DND-41 (cell line): ENCODE results near the gene TRIM32.

Experiments used
- ATAC-seq: fragments of 200-7000 bp; cut with Tn5 transposase; 3 replicates; pipeline ENCODE4 v1.9.1; 2021; ENCODE audit warnings: low read depth; ENCODE audit not compliant: insufficient read depth
- DNase-seq: peaks from one replicate; pipeline ENCODE4 v3.0.0-alpha.2; 2020
- H2AFZ ChIP-seq: 2 replicates; pipeline ENCODE4 v1.6.0; 2012; ENCODE audit warnings: low read depth, low read length
- H3K27ac ChIP-seq: 2 replicates; pipeline ENCODE4 v1.5.1; 2012; ENCODE audit warnings: low read length, inconsistent platforms
- H3K27me3 ChIP-seq: fragments of 200-600 bp; sonication (generic); 2 replicates; pipeline ENCODE4 v1.6.0; 2012; ENCODE audit warnings: low read length, mild to moderate bottlenecking, inconsistent platforms; ENCODE audit not compliant: insufficient read depth, poor library complexity
- H3K36me3 ChIP-seq: 2 replicates; pipeline ENCODE4 v1.5.1; 2012; ENCODE audit warnings: low read length, inconsistent platforms; ENCODE audit not compliant: insufficient read depth
- H3K4me1 ChIP-seq: 2 replicates; pipeline ENCODE4 v1.5.1; 2012; ENCODE audit warnings: mild to moderate bottlenecking, low read length; ENCODE audit not compliant: insufficient read depth
- H3K4me2 ChIP-seq: 2 replicates; pipeline ENCODE4 v1.6.0; 2012; ENCODE audit warnings: mild to moderate bottlenecking, moderate library complexity, low read length, inconsistent platforms; ENCODE audit not compliant: insufficient read depth
- H3K4me3 ChIP-seq, 2 experiments: fragments of 200-600 bp in 1 of 2; shearing (Covaris generic) in 1 of 2; 2 replicates each; pipeline ENCODE4 v1.5.1; 2012 to 2016; ENCODE audit warnings: inconsistent platforms in 2 of 2, low read length in 2 of 2, mild to moderate bottlenecking in 2 of 2, low read depth in 1 of 2, moderate library complexity in 1 of 2
- H3K79me2 ChIP-seq: 2 replicates; pipeline ENCODE4 v1.6.0; 2012; ENCODE audit warnings: low read length, inconsistent platforms; ENCODE audit not compliant: insufficient read depth
- H3K9ac ChIP-seq: 2 replicates; pipeline ENCODE4 v1.6.0; 2012; ENCODE audit warnings: low read depth, mild to moderate bottlenecking, inconsistent platforms, low read length, moderate library complexity
- H3K9me3 ChIP-seq: 2 replicates; pipeline ENCODE4 v1.5.1; 2012; ENCODE audit warnings: low read length, moderate library complexity, mild to moderate bottlenecking, inconsistent platforms; ENCODE audit not compliant: insufficient read depth, severe bottlenecking
- H4K20me1 ChIP-seq: 2 replicates; pipeline ENCODE4 v1.6.0; 2012; ENCODE audit warnings: low read length; ENCODE audit not compliant: insufficient read depth
- CTCF ChIP-seq: IDR thresholded peaks from 2 replicates; pipeline ENCODE4 v1.5.1; 2012; ENCODE audit warnings: borderline replicate concordance, low read length, moderate library complexity, mild to moderate bottlenecking; ENCODE audit not compliant: poor library complexity, severe bottlenecking; ENCODE audit errors: extremely low read depth
- EZH2 ChIP-seq: IDR thresholded peaks from 3 replicates; pipeline ENCODE4 v1.6.1; 2012; ENCODE audit warnings: borderline replicate concordance, low read depth, mild to moderate bottlenecking, moderate library complexity, low read length, inconsistent platforms; ENCODE audit not compliant: severe bottlenecking

TRIM32 gene

GRCh38 chr9:116697887-116698286 is 10.8 kb downstream of the TRIM32 start:
- Histone ChIP-seq H3K4me1 (no peaks in the 10 kb centered on the region), H3K36me3 (peaks cover 29% of the 10 kb centered on the region), H3K27ac (no peak overlapping the region), H3K4me2 (no peak overlapping the region), H3K9ac (no peak overlapping the region), H3K4me3 (no peak overlapping the region), H3K79me2 (0 out of 2 replicates have a peak, but pooled peaks cover 4% of the 10 kb centered on the region), H3K27me3 (no peaks in the 10 kb centered on the region), H3K9me3 (no peaks in the 10 kb centered on the region), H4K20me1 (no peaks in the 10 kb centered on the region; the same call in 1 of the 2 replicates), H2AFZ (no peak overlapping the region)
- TF ChIP-seq EZH2 (no peak), CTCF (no peak)
- ATAC-seq (no peak), DNase-seq (no peak)

- Histone ChIP-seq H3K4me2 (no peak overlapping the region), H4K20me1 (no peaks in the 10 kb centered on the region; the same call in 1 of the 2 replicates), H3K9ac (no peak overlapping the region), H3K27me3 (no peaks in the 10 kb centered on the region), H3K36me3 (peaks cover 29% of the 10 kb centered on the region), H3K27ac (no peak overlapping the region), H3K9me3 (no peaks in the 10 kb centered on the region), H3K79me2 (no peaks in the 10 kb centered on the region), H2AFZ (no peak overlapping the region), H3K4me3 (no peak overlapping the region), H3K4me1 (no peaks in the 10 kb centered on the region)
- DNase-seq = no peak
- no peak for ATAC-seq
- TF ChIP-seq CTCF (no peak), EZH2 (no peak)
These were observed 13.2 kb downstream of the TRIM32 start for GRCh38 chr9:116700279-116700678.

- Histone ChIP-seq H3K36me3 (peaks cover 29% of the 10 kb centered on the region), H3K4me2 (no peak overlapping the region)
- DNase-seq = no peak
These were observed 14.1 kb downstream of the TRIM32 start for GRCh38 chr9:116700882-116701865.

More at GRCh38 chr9:116700882-116701865, 14.1 kb downstream of the TRIM32 start:
- Histone ChIP-seq H3K27me3 (no peaks in the 10 kb centered on the region), H3K4me1 (no peaks in the 10 kb centered on the region), H3K79me2 (no peaks in the 10 kb centered on the region), H2AFZ (no peak overlapping the region), H3K27ac (no peak overlapping the region), H4K20me1 (no peaks in the 10 kb centered on the region; the same call in 1 of the 2 replicates), H3K4me3 (no peak overlapping the region), H3K9ac (no peak overlapping the region), H3K9me3 (no peaks in the 10 kb centered on the region)
- TF ChIP-seq CTCF = no peak
- TF ChIP-seq EZH2 = no peak
- no peak for ATAC-seq
